GM10248 (cell line): Measurements from ENCODE around the gene NEGR1.

ENCODE experiments used
- CTCF ChIA-PET: fragments of 300-600 bp; sonication (Branson Sonifier 250); formaldehyde crosslinking; extraction: SDS; loops from one replicate; lab custom pipeline; 2021; ENCODE audit warnings: antibody characterized with exemption; lab: Yijun Ruan, JAX
- POLR2A ChIA-PET: fragments of 350-650 bp; sonication (Branson Sonifier 250); formaldehyde crosslinking; extraction: SDS; loops from one replicate; lab custom pipeline; 2020; ENCODE audit warnings: antibody characterized with exemption; lab: Yijun Ruan, JAX
- DNase-seq: peaks from one replicate; pipeline ENCODE4 v3.0.0; 2012; ENCODE audit errors: extremely low spot score
- CTCF ChIP-seq: IDR thresholded peaks from 2 replicates; pipeline ENCODE4 v1.5.1; 2012; ENCODE audit warnings: mild to moderate bottlenecking, low read depth; ENCODE audit errors: extremely low read depth, missing control alignments, control extremely low read depth

The NEGR1 gene

GRCh38 chr1:72286401-72286800 lies 4.1 kb upstream of the NEGR1 start:
- no peak for DNase-seq
- no peak for TF ChIP-seq CTCF
- ChIA-PET CTCF (interaction anchor here (1.2 to 1.4 kb wide), 2 partner anchors 13 to 17 kb away, joined by 5 to 6 read pairs; no protein-coding TSS in a partner anchor), POLR2A (no interaction called here)

- CTCF ChIA-PET: interaction anchor here (1.4 kb wide), 1 partner anchor 14 kb away, joined by 6 read pairs; no protein-coding TSS in a partner anchor
- no peak for TF ChIP-seq CTCF
Measured at GRCh38 chr1:72285074-72285425, 2.7 kb upstream of the NEGR1 start.

GRCh38 chr1:72284348-72285073 lies 2.2 kb upstream of the NEGR1 start:
- TF ChIP-seq CTCF: no peak
- POLR2A ChIA-PET: no interaction called here
- CTCF ChIA-PET: no interaction called here
- DNase-seq: peak; percentile 5

More at GRCh38 chr1:72285074-72285425, 2.7 kb upstream of the NEGR1 start:
- POLR2A ChIA-PET: no interaction called here
- DNase-seq: no peak

GRCh38 chr1:72284084-72284347 lies 1.7 kb upstream of the NEGR1 start:
- ChIA-PET POLR2A (no interaction called here), CTCF (no interaction called here)
- no peak for TF ChIP-seq CTCF
- no peak for DNase-seq

GRCh38 chr1:72283307-72284083 lies 1.2 kb upstream of the NEGR1 start:
- CTCF ChIA-PET: no interaction called here
- peak; percentile 11 for DNase-seq
- POLR2A ChIA-PET: no interaction called here

GRCh38 chr1:72283022-72283306 lies 625 bp upstream of the NEGR1 start:
- DNase-seq: no peak
- no peak for TF ChIP-seq CTCF
- ChIA-PET CTCF (no interaction called here), POLR2A (no interaction called here)

More at GRCh38 chr1:72283307-72284083, 1.2 kb upstream of the NEGR1 start:
- TF ChIP-seq CTCF: no peak
